Dendritic cell treated with granulocyte-macrophage colony-stimulating factor and Interleukin-4, amounts not matched to agents 40 ng/mL and 50 ng/mL, for 4 days (primary cell): ENCODE measurements around the gene PARD3.

Experiments
- H3K27ac Mint-ChIP-seq: one replicate; pipeline ENCODE4 v1.8.0; 2022; ENCODE audit warnings: mild to moderate bottlenecking, mixed read lengths
- H3K27me3 Mint-ChIP-seq: one replicate; pipeline ENCODE4 v1.8.0; 2022; ENCODE audit warnings: mild to moderate bottlenecking, mixed read lengths
- H3K36me3 Mint-ChIP-seq: one replicate; pipeline ENCODE4 v1.8.0; 2022; ENCODE audit warnings: low read depth, mixed read lengths
- H3K4me1 Mint-ChIP-seq: one replicate; pipeline ENCODE4 v1.8.0; 2022; ENCODE audit warnings: low read depth, mixed read lengths
- H3K4me3 Mint-ChIP-seq: one replicate; pipeline ENCODE4 v1.8.0; 2022; ENCODE audit warnings: mild to moderate bottlenecking, moderate library complexity, mixed read lengths
- H3K9me3 Mint-ChIP-seq: one replicate; pipeline ENCODE4 v1.8.0; 2022; ENCODE audit warnings: mixed read lengths
- intact Hi-C: fragments of 100-400 bp; cut with micrococcal nuclease; formaldehyde crosslinking; loops from one replicate; pipeline ENCODE4 v1.15.0; 2022

The PARD3 gene

GRCh38 chr10:34348021-34348420 lies 467.1 kb downstream of the PARD3 start:
- Mint-ChIP-seq H3K9me3 (peaks cover 7% of the 10 kb centered on the region), H3K4me3 (no peak overlapping the region), H3K4me1 (no peaks in the 10 kb centered on the region), H3K36me3 (no peaks in the 10 kb centered on the region), H3K27me3 (no peaks in the 10 kb centered on the region), H3K27ac (no peak overlapping the region)
- intact Hi-C loops: no loop called here

DNA sequence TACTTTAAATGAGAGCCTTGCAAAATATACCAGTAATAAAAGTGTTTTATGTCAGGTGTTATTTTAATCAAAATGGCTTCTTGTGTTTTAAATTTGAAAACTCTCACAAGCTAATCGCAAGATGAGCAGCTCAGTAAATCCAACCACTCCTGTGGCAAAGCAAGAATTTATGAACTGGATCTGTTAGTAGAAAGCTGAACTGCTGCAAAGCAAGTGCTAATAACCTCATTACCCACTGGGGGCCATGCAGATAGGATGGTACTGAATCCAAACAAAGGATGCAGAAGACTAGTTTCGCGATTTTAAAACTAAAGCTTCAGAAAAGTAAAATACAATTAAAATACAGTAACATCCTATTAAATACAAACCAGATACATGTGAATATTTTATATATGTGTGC lies 468.0 kb downstream of the PARD3 start:
- Mint-ChIP-seq H3K4me1 (no peaks in the 10 kb centered on the region), H3K27ac (no peak overlapping the region), H3K27me3 (no peaks in the 10 kb centered on the region), H3K9me3 (peaks cover 7% of the 10 kb centered on the region), H3K36me3 (no peaks in the 10 kb centered on the region), H3K4me3 (no peak overlapping the region)
- intact Hi-C loops: no loop called here

DNA sequence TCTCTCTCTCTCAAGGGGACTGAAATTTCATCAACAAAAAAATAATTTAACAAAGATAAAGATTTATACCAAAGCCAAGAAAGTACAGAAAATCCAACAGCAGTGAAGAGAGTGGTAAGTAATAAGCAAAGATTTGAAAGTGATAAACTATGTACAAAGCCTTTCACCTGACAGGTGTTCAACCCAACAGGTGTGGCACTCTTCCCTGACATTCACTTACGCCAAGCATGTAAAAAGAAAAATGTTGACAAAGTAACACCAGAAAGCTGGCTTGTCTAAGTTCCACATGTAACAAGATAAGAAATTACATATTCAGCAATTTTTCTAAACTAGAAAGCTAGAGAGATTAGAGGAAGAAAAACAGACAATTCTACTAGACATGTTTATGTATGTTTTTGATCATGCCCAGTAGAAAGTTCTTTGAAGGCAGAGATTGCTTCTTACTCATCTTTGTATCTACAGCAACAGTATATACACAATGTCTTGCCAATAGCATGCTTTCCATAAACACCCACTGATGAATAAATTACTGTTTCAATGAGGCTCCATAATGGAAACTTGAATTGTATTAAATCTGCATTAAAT lies 468.5 kb downstream of the PARD3 start:
- intact Hi-C loops: no loop called here
- no peak overlapping the region for H3K27ac Mint-ChIP-seq
- no peaks in the 10 kb centered on the region for H3K27me3 Mint-ChIP-seq
- peaks cover 7% of the 10 kb centered on the region for H3K9me3 Mint-ChIP-seq
- no peaks in the 10 kb centered on the region for H3K4me1 Mint-ChIP-seq
- H3K36me3 Mint-ChIP-seq: no peaks in the 10 kb centered on the region
- no peak overlapping the region for H3K4me3 Mint-ChIP-seq

GRCh38 chr10:34345383-34345782 lies 469.7 kb downstream of the PARD3 start:
- no peaks in the 10 kb centered on the region for H3K27me3 Mint-ChIP-seq
- H3K4me3 Mint-ChIP-seq: no peak overlapping the region
- intact Hi-C loops: no loop called here
- peaks cover 7% of the 10 kb centered on the region for H3K9me3 Mint-ChIP-seq
- H3K4me1 Mint-ChIP-seq: no peaks in the 10 kb centered on the region
- no peak overlapping the region for H3K27ac Mint-ChIP-seq
- no peaks in the 10 kb centered on the region for H3K36me3 Mint-ChIP-seq

DNA sequence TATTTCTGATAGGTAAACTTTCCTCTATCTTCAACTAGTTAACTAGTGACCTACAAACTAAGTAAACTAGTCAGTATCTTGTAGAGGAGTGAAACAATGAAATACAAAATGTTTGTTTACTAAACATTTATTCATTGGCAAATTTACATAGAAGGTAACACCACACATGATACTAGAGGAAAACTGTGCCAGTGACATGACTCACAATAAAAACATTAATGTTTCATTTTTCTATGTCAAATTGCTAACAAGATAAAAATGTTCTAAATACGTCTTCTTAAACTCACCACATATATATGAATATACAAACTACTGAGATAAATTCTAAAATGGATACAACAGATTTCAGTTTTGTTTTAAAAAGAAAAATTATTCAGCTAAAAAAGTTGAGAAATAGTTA lies 471.3 kb downstream of the PARD3 start:
- Mint-ChIP-seq H3K9me3 (peaks cover 7% of the 10 kb centered on the region), H3K4me3 (no peak overlapping the region), H3K36me3 (no peaks in the 10 kb centered on the region), H3K27me3 (no peaks in the 10 kb centered on the region), H3K27ac (no peak overlapping the region), H3K4me1 (no peaks in the 10 kb centered on the region)
- intact Hi-C loops: no loop called here

DNA sequence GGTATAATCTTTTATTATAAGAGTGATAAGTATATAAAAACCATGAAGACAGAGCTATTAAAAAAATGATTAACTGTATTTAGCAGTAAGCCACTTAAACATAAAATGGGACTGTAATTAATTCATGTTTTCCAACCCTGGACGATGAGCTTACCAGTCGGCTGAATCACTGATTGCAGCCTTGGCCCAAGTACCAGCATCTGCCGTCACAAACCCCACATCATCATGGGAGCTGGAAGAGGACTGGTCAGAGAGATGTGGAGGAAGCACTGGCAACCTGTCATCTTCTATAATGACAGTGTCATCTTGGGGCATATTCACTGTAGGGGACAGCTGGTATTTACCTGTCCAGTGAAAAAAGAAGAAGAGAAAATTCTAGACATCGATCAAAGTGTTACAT lies 473.6 kb downstream of the PARD3 start:
- Mint-ChIP-seq H3K4me3 (no peak overlapping the region), H3K27me3 (no peaks in the 10 kb centered on the region), H3K9me3 (peaks cover 6% of the 10 kb centered on the region), H3K36me3 (no peaks in the 10 kb centered on the region), H3K4me1 (no peaks in the 10 kb centered on the region), H3K27ac (no peak overlapping the region)
- intact Hi-C loops: no loop called here

GRCh38 chr10:34340934-34341333 lies 474.2 kb downstream of the PARD3 start:
- Mint-ChIP-seq H3K4me1 (no peaks in the 10 kb centered on the region), H3K4me3 (no peak overlapping the region), H3K9me3 (peaks cover under 1% of the 10 kb centered on the region), H3K27ac (no peak overlapping the region), H3K36me3 (no peaks in the 10 kb centered on the region), H3K27me3 (no peaks in the 10 kb centered on the region)
- intact Hi-C loops: no loop called here

DNA sequence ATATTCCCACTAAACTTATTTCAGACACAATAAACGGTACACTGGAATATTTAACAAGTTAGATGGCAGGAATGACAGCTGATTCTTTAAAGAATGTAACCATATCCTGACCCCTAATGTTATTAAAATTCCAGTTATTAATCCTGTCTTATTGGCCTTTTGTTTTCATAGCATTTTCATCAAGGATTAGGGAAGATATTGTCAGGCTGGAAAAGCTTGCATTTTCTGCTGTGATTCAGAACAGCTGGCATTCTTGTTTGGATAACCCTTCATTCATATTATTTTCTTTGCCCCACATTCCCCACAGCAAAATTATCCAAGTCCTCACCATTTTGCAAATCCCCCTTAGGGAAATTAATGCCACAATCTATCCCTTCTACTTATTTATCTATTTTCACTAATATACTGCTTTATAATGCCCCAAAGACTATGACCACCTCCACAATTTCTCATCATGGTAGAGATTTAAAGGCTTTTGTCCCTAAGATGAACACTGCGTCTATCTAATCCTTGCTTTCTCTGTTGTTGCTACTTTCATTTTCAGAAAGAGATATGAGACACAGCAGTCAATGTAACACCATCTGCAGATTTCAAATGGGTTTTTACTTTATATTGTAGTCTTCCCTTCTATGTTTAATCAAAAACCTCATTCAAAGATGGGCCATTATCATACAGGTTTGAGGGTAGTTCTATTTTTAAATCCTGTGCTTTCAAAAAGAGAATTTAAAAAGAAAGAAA lies 475.1 kb downstream of the PARD3 start:
- Mint-ChIP-seq H3K36me3 (no peaks in the 10 kb centered on the region), H3K27me3 (no peaks in the 10 kb centered on the region), H3K4me3 (no peak overlapping the region), H3K27ac (no peak overlapping the region), H3K4me1 (no peaks in the 10 kb centered on the region), H3K9me3 (no peaks in the 10 kb centered on the region)
- intact Hi-C loops: no loop called here

- H3K27me3 Mint-ChIP-seq: no peaks in the 10 kb centered on the region
- intact Hi-C loops: no loop called here
These were observed 477.2 kb downstream of the PARD3 start for GRCh38 chr10:34337917-34338316.

DNA sequence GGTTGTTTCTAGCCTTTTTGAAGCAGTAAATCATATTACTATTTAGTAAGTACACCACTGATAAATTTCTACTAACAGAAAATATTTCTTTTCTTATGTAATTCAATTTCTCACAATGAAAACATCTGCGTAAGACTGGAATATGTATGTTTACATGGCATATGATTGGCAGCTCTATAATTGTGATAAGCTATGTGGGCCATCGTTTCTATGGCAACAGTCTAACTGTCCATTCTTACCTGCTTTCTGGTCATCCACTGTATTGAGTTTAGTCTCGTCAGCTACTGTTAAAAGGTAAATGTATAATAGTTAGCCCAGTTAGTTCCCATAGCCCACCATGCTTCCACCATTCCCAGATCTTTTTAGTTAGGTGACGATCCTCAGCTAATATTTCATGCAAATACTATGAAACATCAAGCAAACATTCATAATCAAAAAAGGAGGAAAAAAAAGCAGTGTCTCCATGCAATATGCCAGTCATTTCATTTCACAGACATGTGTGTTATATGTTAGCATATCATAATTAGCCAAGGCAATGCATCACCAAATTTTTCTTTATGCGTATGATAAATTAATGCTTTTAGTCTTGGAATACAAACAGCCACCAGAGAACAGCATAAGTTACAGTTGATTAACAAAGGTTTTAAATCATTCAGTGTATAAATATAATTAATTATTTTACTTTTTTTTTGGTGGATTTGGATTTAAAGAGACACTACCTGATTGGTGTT lies 479.0 kb downstream of the PARD3 start:
- no peaks in the 10 kb centered on the region for H3K9me3 Mint-ChIP-seq
- intact Hi-C loops: no loop called here
- no peaks in the 10 kb centered on the region for H3K36me3 Mint-ChIP-seq
- H3K4me3 Mint-ChIP-seq: no peak overlapping the region
- H3K4me1 Mint-ChIP-seq: no peaks in the 10 kb centered on the region
- no peaks in the 10 kb centered on the region for H3K27me3 Mint-ChIP-seq
- H3K27ac Mint-ChIP-seq: no peak overlapping the region

More at GRCh38 chr10:34337917-34338316, 477.2 kb downstream of the PARD3 start:
- H3K9me3 Mint-ChIP-seq: no peaks in the 10 kb centered on the region
- H3K27ac Mint-ChIP-seq: no peak overlapping the region
- H3K4me1 Mint-ChIP-seq: no peaks in the 10 kb centered on the region
- H3K36me3 Mint-ChIP-seq: no peaks in the 10 kb centered on the region
- H3K4me3 Mint-ChIP-seq: no peak overlapping the region

- no peak overlapping the region for H3K27ac Mint-ChIP-seq
These were observed 480.2 kb downstream of the PARD3 start for GRCh38 chr10:34334908-34335307.

GRCh38 chr10:34333513-34333912 lies 481.6 kb downstream of the PARD3 start:
- Mint-ChIP-seq H3K4me1 (no peaks in the 10 kb centered on the region), H3K9me3 (no peaks in the 10 kb centered on the region), H3K4me3 (no peak overlapping the region), H3K36me3 (no peaks in the 10 kb centered on the region), H3K27ac (no peak overlapping the region), H3K27me3 (no peaks in the 10 kb centered on the region)
- intact Hi-C loops: no loop called here

More at GRCh38 chr10:34334908-34335307, 480.2 kb downstream of the PARD3 start:
- no peak overlapping the region for H3K4me3 Mint-ChIP-seq
- H3K36me3 Mint-ChIP-seq: no peaks in the 10 kb centered on the region
- intact Hi-C loops: no loop called here
- no peaks in the 10 kb centered on the region for H3K4me1 Mint-ChIP-seq
- no peaks in the 10 kb centered on the region for H3K27me3 Mint-ChIP-seq
- H3K9me3 Mint-ChIP-seq: no peaks in the 10 kb centered on the region

GRCh38 chr10:34327184-34327583 lies 487.9 kb downstream of the PARD3 start:
- Mint-ChIP-seq H3K4me1 (peaks cover 8% of the 10 kb centered on the region), H3K27ac (no peak overlapping the region), H3K36me3 (no peaks in the 10 kb centered on the region), H3K4me3 (no peak overlapping the region), H3K9me3 (no peaks in the 10 kb centered on the region), H3K27me3 (no peaks in the 10 kb centered on the region)
- intact Hi-C loops: no loop called here

- Mint-ChIP-seq H3K4me1 (peaks cover 8% of the 10 kb centered on the region), H3K4me3 (no peak overlapping the region), H3K9me3 (no peaks in the 10 kb centered on the region), H3K27ac (no peak overlapping the region), H3K36me3 (no peaks in the 10 kb centered on the region), H3K27me3 (no peaks in the 10 kb centered on the region)
- intact Hi-C loops: no loop called here
These were observed 491.9 kb downstream of the PARD3 start for GRCh38 chr10:34323192-34323591.
